Keratinocyte (primary cell): ENCODE measurements around the gene TMTC4. TPM values are rescaled to one million over a fixed set of nuclear protein-coding genes. Genes with fewer than 3 reads are reported as not detected.
A peak's percentile ranks its signal among the peaks of the same experiment; 100 is the strongest.

ENCODE experiments used
- DNase-seq: peaks from one replicate; pipeline ENCODE4 v3.0.0-alpha.2; 2011; ENCODE audit warnings: low read depth, missing footprints, low spot score
- FAIRE-seq: peaks from 2 replicates; lab custom pipeline; 2011; peaks lifted over from hg19 to GRCh38; lab: Jason Lieb, UNC
- H2AFZ ChIP-seq: 2 replicates; pipeline ENCODE4 v1.6.0; 2012; ENCODE audit warnings: low read length, control low read depth, inconsistent platforms; ENCODE audit not compliant: control insufficient read depth
- H3K27ac ChIP-seq: 2 replicates; pipeline ENCODE4 v1.5.1; 2011; ENCODE audit warnings: low read length; ENCODE audit not compliant: control insufficient read depth, insufficient read depth
- H3K27me3 ChIP-seq: 3 replicates; pipeline ENCODE4 v1.6.0; 2011; ENCODE audit warnings: low read length; ENCODE audit not compliant: control insufficient read depth, insufficient read depth; ENCODE audit errors: extremely low read depth
- H3K36me3 ChIP-seq, 2 experiments: 2 replicates in 1 of 2; 3 replicates in 1 of 2; pipeline ENCODE4 v1.5.1; 2011; ENCODE audit warnings: low read length in 2 of 2, mild to moderate bottlenecking in 1 of 2; ENCODE audit not compliant: control insufficient read depth in 2 of 2, insufficient read depth in 2 of 2; ENCODE audit errors: extremely low read depth in 1 of 2
- H3K4me1 ChIP-seq: 3 replicates; pipeline ENCODE4 v1.5.1; 2011; ENCODE audit warnings: low read length; ENCODE audit not compliant: control insufficient read depth, insufficient read depth; ENCODE audit errors: extremely low read depth
- H3K4me2 ChIP-seq: 3 replicates; pipeline ENCODE4 v1.6.0; 2011; ENCODE audit warnings: low read depth, low read length; ENCODE audit not compliant: control insufficient read depth, insufficient read depth; ENCODE audit errors: extremely low read depth
- H3K4me3 ChIP-seq, 3 experiments: fragments of 200-600 bp in 1 of 3; sonication (generic) in 1 of 3; 2 replicates in 2 of 3; 3 replicates in 1 of 3; pipeline ENCODE4 v1.5.1; 2011 to 2016; ENCODE audit warnings: low read length in 3 of 3, mild to moderate bottlenecking in 3 of 3, control low read depth in 2 of 3, inconsistent platforms in 1 of 3, low read depth in 1 of 3, mixed read lengths in 1 of 3, mixed run types in 1 of 3, moderate library complexity in 1 of 3; ENCODE audit not compliant: control insufficient read depth in 2 of 3, insufficient read depth in 2 of 3; ENCODE audit errors: extremely low read depth in 1 of 3
- H3K79me2 ChIP-seq: 2 replicates; pipeline ENCODE4 v1.6.0; 2012; ENCODE audit warnings: low read length; ENCODE audit not compliant: control insufficient read depth, insufficient read depth
- H3K9ac ChIP-seq: 3 replicates; pipeline ENCODE4 v1.6.0; 2011; ENCODE audit warnings: low read length; ENCODE audit not compliant: control insufficient read depth, insufficient read depth; ENCODE audit errors: extremely low read depth
- H3K9me1 ChIP-seq: 3 replicates; pipeline ENCODE4 v1.6.0; 2011; ENCODE audit warnings: low read length; ENCODE audit not compliant: control insufficient read depth, insufficient read depth; ENCODE audit errors: extremely low read depth
- H3K9me3 ChIP-seq: 2 replicates; pipeline ENCODE4 v1.5.1; 2012; ENCODE audit warnings: low read depth, low read length; ENCODE audit not compliant: control insufficient read depth
- H4K20me1 ChIP-seq: 3 replicates; pipeline ENCODE4 v1.6.0; 2011; ENCODE audit warnings: low read length; ENCODE audit not compliant: control insufficient read depth, insufficient read depth; ENCODE audit errors: extremely low read depth
- CTCF ChIP-seq, 3 experiments: IDR thresholded peaks in 1 of 3; conservative IDR thresholded peaks in 1 of 3; optimal IDR thresholded peaks in 1 of 3; 2 replicates in 2 of 3; 3 replicates in 1 of 3; pipeline versions ENCODE3 to v1.5.1; 2011; ENCODE audit warnings: low read length in 3 of 3, mild to moderate bottlenecking in 3 of 3, moderate library complexity in 2 of 3, control low read depth in 1 of 3, inconsistent platforms in 1 of 3; ENCODE audit not compliant: insufficient read depth in 2 of 3; ENCODE audit errors: extremely low read depth in 1 of 3
- EZH2 ChIP-seq: IDR thresholded peaks from one replicate; pipeline ENCODE4 v1.6.1; 2012; ENCODE audit warnings: inconsistent platforms, mild to moderate bottlenecking, low read length, moderate library complexity
- dilution Hi-C: fragments of 300-500 bp; cut with MboI; formaldehyde crosslinking; loops from one replicate; pipeline ENCODE4 v1.7.0; 2020; ENCODE audit warnings: low sequenced_read_pairs; ENCODE audit not compliant: extremely low pct_ligation_motif_present
- polyA plus RNA-seq, 5 experiments: library from polyadenylated mRNA; depleted of rRNA in 3 of 5; stranded (reverse) in 3 of 5; stranded (forward) in 1 of 5; unstranded in 1 of 5; fragments of >200 nt; gene quantifications; 1 replicate in 1 of 5; 2 replicates in 3 of 5; 3 replicates in 1 of 5; pipeline versions ENCODE4 v1.2.1 to v1.2.3, GENCODE V29; 2011 to 2012; ENCODE audit warnings: missing spikeins in 2 of 5, low read depth in 1 of 5, low replicate concordance in 1 of 5

The TMTC4 gene
- polyA plus RNA-seq, 1 donor (not counting 4 experiments of a cell fraction or from before 2014, with no cell fraction given): 6.5 TPM

DNA sequence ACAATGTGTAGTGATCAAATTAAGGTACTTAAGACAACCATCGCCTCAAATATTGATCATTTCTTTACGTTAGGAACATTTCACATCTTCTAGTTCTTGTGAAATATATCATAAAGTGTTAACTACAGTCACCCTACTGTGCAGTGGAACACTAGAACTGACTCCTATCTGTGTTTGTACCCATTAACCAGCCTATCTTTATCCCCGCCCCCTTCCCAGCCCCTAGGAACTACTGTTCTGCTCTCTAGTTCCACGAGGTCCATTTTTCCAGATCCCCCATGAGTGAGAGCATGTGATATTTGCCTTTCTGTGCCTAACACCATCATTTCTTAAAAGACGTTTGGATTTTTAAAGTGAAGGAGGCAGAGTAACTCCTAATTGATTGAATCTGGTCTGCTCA is 61.6 kb downstream of the TMTC4 start:
- Histone ChIP-seq H4K20me1 (no peaks in the 10 kb centered on the region), H3K9me3 (no peaks in the 10 kb centered on the region), H3K79me2 (no peaks in the 10 kb centered on the region), H3K4me3 (no peak overlapping the region), H3K27ac (no peak overlapping the region), H2AFZ (no peak overlapping the region), H3K4me2 (no peak overlapping the region), H3K27me3 (no peaks in the 10 kb centered on the region), H3K9ac (no peak overlapping the region), H3K9me1 (no peaks in the 10 kb centered on the region), H3K4me1 (peaks cover 12% of the 10 kb centered on the region), H3K36me3 (no peaks in the 10 kb centered on the region)
- no peak for TF ChIP-seq EZH2
- TF ChIP-seq CTCF (optimal IDR thresholded peaks at IDR 0.05 in 1 of 3, IDR thresholded peaks at IDR 0.05 in 1 of 3, conservative IDR thresholded peaks at IDR 0.05 in 1 of 3; ENCODE audit: extremely low read depth in 1 of 3, insufficient read depth in 2 of 3, low read length in 3 of 3): no peak
- FAIRE-seq (no peak), DNase-seq (no peak)
- dilution Hi-C loops: no loop called here

- Histone ChIP-seq H3K4me1 (peaks cover 12% of the 10 kb centered on the region), H4K20me1 (no peaks in the 10 kb centered on the region), H2AFZ (no peak overlapping the region), H3K9ac (no peak overlapping the region), H3K36me3 (no peaks in the 10 kb centered on the region), H3K27me3 (no peaks in the 10 kb centered on the region), H3K9me3 (no peaks in the 10 kb centered on the region), H3K4me3 (no peak overlapping the region), H3K27ac (no peak overlapping the region), H3K79me2 (no peaks in the 10 kb centered on the region), H3K9me1 (no peaks in the 10 kb centered on the region), H3K4me2 (peak overlapping the region; percentile 31)
- TF ChIP-seq EZH2 (no peak), CTCF (optimal IDR thresholded peaks at IDR 0.05 in 1 of 3, IDR thresholded peaks at IDR 0.05 in 1 of 3, conservative IDR thresholded peaks at IDR 0.05 in 1 of 3; ENCODE audit: extremely low read depth in 1 of 3, insufficient read depth in 2 of 3, low read length in 3 of 3) (no peak)
- FAIRE-seq: no peak
- dilution Hi-C loops: no loop called here
- DNase-seq: peak; percentile 25
These were observed 62.7 kb downstream of the TMTC4 start for GRCh38 chr13:100611678-100612492.
